CD14-positive monocyte (primary cell): ENCODE measurements around the gene ARFGAP3. TPM values are rescaled to one million over a fixed set of nuclear protein-coding genes. Genes with fewer than 3 reads are reported as not detected.

Source experiments
- DNase-seq, 3 donors: peaks; one replicate each; pipeline ENCODE4 v3.0.0-alpha.2; 2011 to 2022
- H2AFZ ChIP-seq: 2 replicates; pipeline ENCODE4 v1.6.0; 2012; ENCODE audit warnings: mild to moderate bottlenecking, low read depth, low read length, inconsistent platforms; ENCODE audit not compliant: insufficient read depth, poor library complexity, severe bottlenecking
- H3K27ac ChIP-seq, 2 donors: 1 replicate in 1 of 2; 2 replicates in 1 of 2; pipeline ENCODE4 v1.5.1; 2012 to 2013; ENCODE audit warnings: low read length in 2 of 2, control low read depth in 1 of 2, inconsistent platforms in 1 of 2, low read depth in 1 of 2, mild to moderate bottlenecking in 1 of 2
- H3K27me3 ChIP-seq, 2 donors: one replicate each; pipeline versions ENCODE4 v1.6.0 to v1.6.1; 2011 to 2013; ENCODE audit warnings: low read length in 2 of 2; ENCODE audit not compliant: control insufficient read depth in 2 of 2, insufficient read depth in 2 of 2
- H3K36me3 ChIP-seq, 2 donors: replicated peaks in 1 of 2; 1 replicate in 1 of 2; 2 replicates in 1 of 2; pipeline versions ENCODE4 v1.5.1 to v1.6.1; 2012 to 2013; ENCODE audit warnings: low read length in 2 of 2, control low read depth in 1 of 2, inconsistent platforms in 1 of 2, mild to moderate bottlenecking in 1 of 2; ENCODE audit not compliant: insufficient read depth in 2 of 2, control insufficient read depth in 1 of 2
- H3K4me1 ChIP-seq, 2 donors: 1 replicate in 1 of 2; 2 replicates in 1 of 2; pipeline versions ENCODE4 v1.5.1 to v1.6.1; 2012 to 2013; ENCODE audit warnings: low read length in 2 of 2, control low read depth in 1 of 2, inconsistent platforms in 1 of 2, mild to moderate bottlenecking in 1 of 2, moderate library complexity in 1 of 2; ENCODE audit not compliant: insufficient read depth in 2 of 2, control insufficient read depth in 1 of 2
- H3K4me2 ChIP-seq: replicated peaks from 2 replicates; pipeline ENCODE3; 2012; ENCODE audit warnings: low read length, moderate library complexity, mild to moderate bottlenecking; ENCODE audit not compliant: poor library complexity, severe bottlenecking; ENCODE audit errors: extremely low read depth
- H3K4me3 ChIP-seq, 3 experiments: fragments of 200-600 bp in 1 of 3; sonication (generic) in 1 of 3; replicated peaks in 1 of 3; 1 replicate in 2 of 3; 2 replicates in 1 of 3; pipeline ENCODE4 v1.5.1; 2011 to 2013; ENCODE audit warnings: low read length in 3 of 3, mild to moderate bottlenecking in 3 of 3, control low read depth in 2 of 3, low read depth in 2 of 3, inconsistent platforms in 1 of 3, moderate library complexity in 1 of 3
- H3K79me2 ChIP-seq: 2 replicates; pipeline ENCODE4 v1.6.0; 2012; ENCODE audit warnings: mild to moderate bottlenecking, control low read depth, inconsistent platforms, low read length, moderate library complexity; ENCODE audit not compliant: insufficient read depth
- H3K9ac ChIP-seq: 2 replicates; pipeline ENCODE4 v1.6.0; 2017; ENCODE audit warnings: low read length, mild to moderate bottlenecking; ENCODE audit not compliant: insufficient read depth, poor library complexity, severe bottlenecking
- H3K9me3 ChIP-seq, 2 donors: replicated peaks in 1 of 2; 1 replicate in 1 of 2; 2 replicates in 1 of 2; pipeline versions ENCODE4 v1.5.1 to v1.6.1; 2012 to 2013; ENCODE audit warnings: low read length in 2 of 2, control low read depth in 1 of 2; ENCODE audit not compliant: control insufficient read depth in 1 of 2, insufficient read depth in 1 of 2
- H4K20me1 ChIP-seq: 2 replicates; pipeline ENCODE4 v1.6.0; 2012; ENCODE audit warnings: mild to moderate bottlenecking, low read length, control low read depth, moderate library complexity; ENCODE audit not compliant: insufficient read depth
- H3K27ac Mint-ChIP-seq, 7 donors: one replicate each; pipeline ENCODE4 v1.8.0; 2020; ENCODE audit warnings: mild to moderate bottlenecking in 7 of 7, mixed read lengths in 7 of 7, moderate library complexity in 6 of 7, inconsistent platforms in 2 of 7
- H3K27me3 Mint-ChIP-seq, 3 donors: one replicate each; pipeline ENCODE4 v1.8.0; 2021 to 2022; ENCODE audit warnings: low read depth in 3 of 3, mild to moderate bottlenecking in 3 of 3, mixed read lengths in 3 of 3, moderate library complexity in 3 of 3, inconsistent platforms in 1 of 3
- H3K36me3 Mint-ChIP-seq, 2 donors: one replicate each; pipeline ENCODE4 v1.8.0; 2020; ENCODE audit warnings: mixed read lengths in 2 of 2, inconsistent platforms in 1 of 2, mild to moderate bottlenecking in 1 of 2
- H3K4me1 Mint-ChIP-seq: one replicate; pipeline ENCODE4 v1.8.0; 2020; ENCODE audit warnings: mild to moderate bottlenecking, mixed read lengths
- H3K4me3 Mint-ChIP-seq, 2 donors: one replicate each; pipeline ENCODE4 v1.8.0; 2020; ENCODE audit warnings: mild to moderate bottlenecking in 2 of 2, mixed read lengths in 2 of 2, moderate library complexity in 1 of 2
- H3K9me3 Mint-ChIP-seq, 7 donors: one replicate each; pipeline ENCODE4 v1.8.0; 2020 to 2022; ENCODE audit warnings: mixed read lengths in 7 of 7, mild to moderate bottlenecking in 6 of 7, moderate library complexity in 6 of 7, inconsistent platforms in 2 of 7
- WGBS: methylation state at CpG from one replicate; pipeline ENCODE4 v1.1.5; 2013; ENCODE audit warnings: missing lambda C conversion rate; ENCODE audit not compliant: insufficient coverage; 5-methylcytosine and 5-hydroxymethylcytosine counted together
- intact Hi-C, 2 donors: fragments of 100-400 bp; cut with micrococcal nuclease; formaldehyde crosslinking; loops; one replicate each; pipeline versions ENCODE4 v1.15.0 to v1.15.1; 2023
- polyA plus RNA-seq, 3 donors: library from polyadenylated mRNA; depleted of rRNA in 1 of 3; unstranded in 2 of 3; stranded (reverse) in 1 of 3; fragments of 300-500 nt in 2 of 3; fragments of >200 nt in 1 of 3; fragmentation: Illumina TruSeq in 2 of 3; gene quantifications; 1 replicate in 2 of 3; 2 replicates in 1 of 3; pipeline ENCODE4 v1.2.3, GENCODE V29; 2012 to 2021
- TF ChIP-seq, protein P1 (sequence below): fragments of 200-600 bp; IDR thresholded peaks from one replicate; pipeline ENCODE4 v1.8.0; 2022; ENCODE audit warnings: antibody characterized with exemption, mild to moderate bottlenecking

The ARFGAP3 gene
- polyA plus RNA-seq, 3 donors, result 22.3 to 38.7 (median 34.8) TPM

GRCh38 chr22:42891696-42892095 is 34.6 kb upstream of the ARFGAP3 start:
- peaks cover 0 to 2% (median 0%) of the 10 kb centered on the region in 3 donors for H3K27me3 Mint-ChIP-seq

DNA sequence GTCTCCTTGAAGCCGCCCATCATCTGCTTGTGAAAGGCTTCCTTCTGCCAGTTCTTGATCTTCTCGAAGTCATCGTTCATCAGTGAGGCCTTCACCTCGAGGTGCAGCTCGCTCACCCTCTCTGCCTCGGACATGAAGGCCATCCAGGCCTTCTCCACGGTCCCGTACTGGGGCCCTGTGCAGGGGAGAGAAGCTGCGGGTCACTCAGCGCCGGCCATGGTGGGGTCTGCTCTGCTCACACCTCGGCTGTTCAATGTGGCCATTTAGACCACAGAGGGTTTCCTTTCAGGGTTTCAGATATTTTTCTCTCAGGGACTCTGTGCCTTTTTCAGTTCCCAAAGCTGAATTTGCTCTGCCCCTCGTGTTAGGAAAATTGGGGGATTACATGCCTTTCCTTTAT is 33.9 kb upstream of the ARFGAP3 start:
- H3K36me3 ChIP-seq, result peaks cover 25 to 35% of the 10 kb centered on the region in 2 donors
- intact Hi-C loops, result loop anchor here in 1 of 2 donors (5.0 kb wide), 1 partner anchor 86 kb away; no protein-coding TSS in a partner anchor
- DNase-seq, result no peak
- H4K20me1 ChIP-seq, result peaks cover 12% of the 10 kb centered on the region
- H3K4me2 ChIP-seq, result no peak overlapping the region
- H3K9me3 ChIP-seq, result no peaks in the 10 kb centered on the region
- Mint-ChIP-seq H3K27ac (peak overlapping the region; percentile 7 to 100 (median 85)), H3K27me3 (peaks cover 0 to 2% (median 0%) of the 10 kb centered on the region in 3 donors), H3K9me3 (peaks cover 0 to 1% (median 0%) of the 10 kb centered on the region in 7 donors), H3K4me1 (peaks cover 84% of the 10 kb centered on the region), H3K36me3 (peaks cover 32 to 48% of the 10 kb centered on the region in 2 donors), H3K4me3 (no peak overlapping the region)
- H3K27ac ChIP-seq, result peak overlapping the region; percentile 81 to 98
- H3K4me1 ChIP-seq, result peaks cover 80 to 81% of the 10 kb centered on the region in 2 donors
- peaks cover 38% of the 10 kb centered on the region for H3K79me2 ChIP-seq
- no peak overlapping the region for H3K9ac ChIP-seq
- H2AFZ ChIP-seq, result no peak overlapping the region
- WGBS, result 96% methylated on average over 12 of the region's 13 CpGs
- TF ChIP-seq, protein P1, sequence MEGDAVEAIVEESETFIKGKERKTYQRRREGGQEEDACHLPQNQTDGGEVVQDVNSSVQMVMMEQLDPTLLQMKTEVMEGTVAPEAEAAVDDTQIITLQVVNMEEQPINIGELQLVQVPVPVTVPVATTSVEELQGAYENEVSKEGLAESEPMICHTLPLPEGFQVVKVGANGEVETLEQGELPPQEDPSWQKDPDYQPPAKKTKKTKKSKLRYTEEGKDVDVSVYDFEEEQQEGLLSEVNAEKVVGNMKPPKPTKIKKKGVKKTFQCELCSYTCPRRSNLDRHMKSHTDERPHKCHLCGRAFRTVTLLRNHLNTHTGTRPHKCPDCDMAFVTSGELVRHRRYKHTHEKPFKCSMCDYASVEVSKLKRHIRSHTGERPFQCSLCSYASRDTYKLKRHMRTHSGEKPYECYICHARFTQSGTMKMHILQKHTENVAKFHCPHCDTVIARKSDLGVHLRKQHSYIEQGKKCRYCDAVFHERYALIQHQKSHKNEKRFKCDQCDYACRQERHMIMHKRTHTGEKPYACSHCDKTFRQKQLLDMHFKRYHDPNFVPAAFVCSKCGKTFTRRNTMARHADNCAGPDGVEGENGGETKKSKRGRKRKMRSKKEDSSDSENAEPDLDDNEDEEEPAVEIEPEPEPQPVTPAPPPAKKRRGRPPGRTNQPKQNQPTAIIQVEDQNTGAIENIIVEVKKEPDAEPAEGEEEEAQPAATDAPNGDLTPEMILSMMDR, result no peak
- H3K4me3 ChIP-seq, result peak overlapping the region in 1 of 3 experiments; percentile 72
- H3K27me3 ChIP-seq, result no peaks in the 10 kb centered on the region

More at GRCh38 chr22:42891696-42892095, 34.6 kb upstream of the ARFGAP3 start:
- H3K27ac Mint-ChIP-seq, result peak overlapping the region; percentile 92 to 99 (median 98)
- H4K20me1 ChIP-seq, result peaks cover 12% of the 10 kb centered on the region
- H3K4me3 Mint-ChIP-seq, result no peak overlapping the region
- peak overlapping the region in 1 of 3 experiments; percentile 34 for H3K4me3 ChIP-seq
- no peak overlapping the region for H3K9ac ChIP-seq
- peaks cover 26 to 42% of the 10 kb centered on the region in 2 donors for H3K36me3 Mint-ChIP-seq
- WGBS, result 100% methylated on average over 1 of the region's 3 CpGs
- peaks cover 42% of the 10 kb centered on the region for H3K79me2 ChIP-seq
- peaks cover 91% of the 10 kb centered on the region for H3K4me1 Mint-ChIP-seq
- no peaks in the 10 kb centered on the region for H3K9me3 ChIP-seq
- intact Hi-C loops, result loop anchor here in 1 of 2 donors (5.0 kb wide), 1 partner anchor 86 kb away; no protein-coding TSS in a partner anchor
- H3K4me2 ChIP-seq, result peak overlapping the region; percentile 33
- no peak overlapping the region for H2AFZ ChIP-seq
- TF ChIP-seq, protein P1, result no peak
- H3K4me1 ChIP-seq, result peaks cover 87 to 88% of the 10 kb centered on the region in 2 donors
- H3K27me3 ChIP-seq, result no peaks in the 10 kb centered on the region
- H3K27ac ChIP-seq, result peak overlapping the region; percentile 94
- DNase-seq, result no peak
- peaks cover 0 to 1% (median 0%) of the 10 kb centered on the region in 7 donors for H3K9me3 Mint-ChIP-seq
- peaks cover 18 to 28% of the 10 kb centered on the region in 2 donors for H3K36me3 ChIP-seq
